Pons (tissue), 1 donor: ENCODE measurements around the gene UBE2C.

Experiments
- DNase-seq: peaks from one replicate; pipeline ENCODE4 v3.0.0-alpha.2; 2016; ENCODE audit warnings: low spot score

UBE2C gene

GRCh38 chr20:45833030-45833882 is 20.8 kb downstream of the UBE2C start, which contains the start of gene SNX21:
SNX21 (plus strand) TSS chr20:45833799; CDS start chr20:45833920, 121 bp downstream.
- DNase-seq, result peak; percentile 40

DNA sequence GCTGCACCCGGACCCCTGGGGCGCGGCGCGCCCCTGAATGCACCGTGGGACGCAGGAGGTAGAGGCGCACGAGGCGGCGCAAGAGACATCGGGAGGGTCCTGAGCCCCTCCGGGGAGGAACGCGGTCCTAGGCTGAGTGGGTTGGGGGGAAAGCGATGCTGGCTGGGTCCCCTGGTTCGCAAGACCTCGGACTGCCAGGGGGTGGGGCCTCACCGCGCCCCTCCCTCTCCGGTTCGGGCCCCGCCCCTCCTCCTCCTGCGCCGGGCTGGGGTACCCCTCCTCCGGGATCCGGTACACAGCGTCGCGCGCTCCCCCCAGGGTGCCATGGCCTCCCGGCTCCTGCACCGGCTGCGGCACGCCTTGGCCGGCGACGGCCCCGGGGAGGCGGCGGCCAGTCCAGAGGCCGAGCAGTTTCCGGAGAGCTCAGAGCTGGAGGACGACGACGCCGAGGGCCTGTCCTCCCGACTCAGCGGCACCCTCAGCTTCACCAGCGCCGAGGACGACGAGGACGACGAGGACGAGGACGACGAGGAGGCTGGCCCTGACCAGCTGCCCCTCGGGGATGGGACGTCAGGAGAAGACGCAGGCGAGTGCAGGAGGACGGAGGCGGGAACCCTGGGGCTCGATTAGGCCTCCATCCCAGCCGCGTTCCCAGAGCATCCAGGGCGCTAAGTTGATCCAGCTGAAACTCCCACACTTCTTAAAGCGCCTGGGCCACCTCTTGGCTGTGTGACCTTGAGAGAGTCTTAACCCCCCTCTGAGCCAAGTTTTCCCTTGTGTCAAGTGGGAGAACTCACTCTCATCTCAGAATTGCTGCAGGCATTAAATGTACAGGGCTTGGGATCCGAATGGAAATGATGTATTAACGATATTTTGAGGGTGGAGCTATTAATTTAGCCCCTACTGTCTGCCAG is 21.7 kb downstream of the UBE2C start:
- peak; percentile 45 for DNase-seq

- no peak for DNase-seq
Measured at GRCh38 chr20:45834797-45835161, 22.3 kb downstream of the UBE2C start.

- no peak for DNase-seq
Measured at GRCh38 chr20:45835329-45835765, 22.9 kb downstream of the UBE2C start.

DNA sequence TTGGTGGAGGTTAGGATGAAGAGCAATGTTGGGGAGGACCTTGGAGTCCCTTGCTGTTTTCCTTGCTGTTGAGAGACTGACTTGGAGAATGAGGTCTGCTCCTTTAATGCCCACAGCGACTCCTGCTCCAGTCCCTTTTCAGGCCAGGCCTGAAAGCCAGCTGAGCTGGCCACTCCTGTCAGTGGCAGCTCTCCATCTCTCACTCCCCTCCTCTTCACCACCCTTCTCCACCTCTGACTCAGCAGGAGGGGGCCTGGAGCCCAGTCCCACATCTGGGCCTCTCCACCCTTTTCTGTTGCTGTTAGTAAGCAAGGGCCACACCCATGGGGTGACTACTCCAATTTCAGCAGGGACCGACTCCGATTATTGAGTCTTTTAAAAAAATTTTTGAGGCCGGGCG is 23.4 kb downstream of the UBE2C start:
- DNase-seq, result no peak

- no peak for DNase-seq
Measured at GRCh38 chr20:45836841-45837240, 24.4 kb downstream of the UBE2C start.

- no peak for DNase-seq
Measured at GRCh38 chr20:45840700-45841198, 28.3 kb downstream of the UBE2C start.

DNA sequence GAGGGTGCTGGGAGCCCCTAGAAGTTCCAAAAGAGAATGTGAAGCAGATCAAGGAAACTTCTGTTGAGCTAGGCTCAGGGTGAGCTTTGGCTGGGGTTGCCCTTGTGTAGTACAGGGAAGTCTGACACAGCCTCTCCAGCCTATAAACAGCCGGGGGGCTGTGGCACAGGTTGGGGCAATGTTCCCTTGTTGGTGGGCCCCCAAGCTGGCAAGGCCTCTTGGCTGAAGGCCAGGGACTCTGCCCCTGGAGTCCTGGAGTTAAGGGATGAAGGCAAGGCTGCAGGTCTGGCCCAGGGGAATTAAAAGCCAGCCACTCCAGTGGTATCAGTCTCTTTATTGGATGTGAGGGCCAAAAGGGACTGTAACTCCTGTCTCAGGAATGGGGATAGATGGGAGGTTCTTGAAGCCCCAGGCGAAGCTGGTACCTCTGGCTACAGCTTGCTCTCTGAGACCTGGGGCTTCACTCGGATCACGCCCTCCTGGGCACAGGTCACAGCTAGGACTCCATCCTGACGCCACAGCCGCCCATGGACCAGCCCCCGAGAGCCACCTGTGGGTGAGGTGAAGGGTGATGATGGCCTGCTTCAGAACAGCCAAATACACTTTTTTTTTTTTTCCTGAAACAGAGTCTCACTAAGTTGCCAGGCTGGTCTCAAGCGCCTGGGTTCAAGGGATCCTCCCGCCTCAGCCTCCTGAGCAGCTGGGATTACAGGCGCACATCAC is 29.1 kb downstream of the UBE2C start:
- no peak for DNase-seq

DNA sequence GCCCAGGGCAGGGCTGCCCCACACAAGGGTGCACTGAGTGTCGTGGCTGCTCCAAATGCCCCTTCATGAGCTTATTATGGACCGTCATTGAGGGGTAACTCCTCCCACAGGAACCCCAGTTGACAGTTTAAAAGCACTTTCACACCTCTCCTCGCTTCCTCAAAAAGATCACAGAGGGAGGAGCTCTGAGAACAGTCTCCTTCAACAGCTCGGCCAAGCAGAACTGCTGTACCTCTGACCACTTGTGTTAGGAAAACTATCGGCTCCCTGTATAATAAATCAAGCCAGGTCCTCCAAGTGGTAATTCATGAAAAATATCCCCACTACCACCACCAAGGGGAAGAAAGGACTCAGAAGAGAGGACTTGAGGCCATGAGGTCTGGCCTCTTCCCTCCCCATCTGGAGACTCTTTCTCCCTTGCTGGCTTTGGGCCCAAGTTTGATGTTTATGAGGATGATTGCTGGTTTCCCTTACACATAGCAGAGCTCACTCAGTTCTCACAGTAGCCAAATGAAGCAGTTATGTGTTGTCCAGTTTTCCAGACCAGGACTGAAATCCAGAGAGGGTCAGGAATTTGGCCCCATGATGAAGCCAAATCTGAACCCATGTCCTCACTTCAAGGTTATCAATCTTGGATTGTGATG is 29.8 kb downstream of the UBE2C start:
- no peak for DNase-seq

GRCh38 chr20:45843506-45843905 is 31.1 kb downstream of the UBE2C start:
- no peak for DNase-seq

DNA sequence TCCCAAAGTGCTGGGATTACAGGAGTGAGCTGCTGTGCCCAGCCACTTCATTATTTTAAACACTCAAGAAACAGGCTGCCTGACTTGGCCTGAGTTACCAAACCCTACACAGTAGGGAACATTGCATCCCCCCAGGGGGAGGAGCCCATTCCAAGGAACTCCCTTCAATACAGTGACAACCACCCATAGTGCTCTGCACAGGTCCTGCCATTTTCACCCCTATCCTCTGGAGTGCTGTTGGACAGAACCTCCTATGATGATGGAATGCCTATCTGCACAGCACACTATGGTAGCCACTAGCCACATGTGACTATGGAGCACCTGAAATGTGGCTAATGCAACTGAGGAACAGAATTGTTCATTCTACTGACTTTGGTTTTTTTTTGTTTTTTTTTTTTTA is 33.0 kb downstream of the UBE2C start:
- no peak for DNase-seq

GRCh38 chr20:45848421-45848820 is 36.0 kb downstream of the UBE2C start:
- DNase-seq, result no peak

GRCh38 chr20:45848969-45849582 is 36.6 kb downstream of the UBE2C start:
- no peak for DNase-seq

- no peak for DNase-seq
Measured at GRCh38 chr20:45850238-45850637, 37.8 kb downstream of the UBE2C start.

DNA sequence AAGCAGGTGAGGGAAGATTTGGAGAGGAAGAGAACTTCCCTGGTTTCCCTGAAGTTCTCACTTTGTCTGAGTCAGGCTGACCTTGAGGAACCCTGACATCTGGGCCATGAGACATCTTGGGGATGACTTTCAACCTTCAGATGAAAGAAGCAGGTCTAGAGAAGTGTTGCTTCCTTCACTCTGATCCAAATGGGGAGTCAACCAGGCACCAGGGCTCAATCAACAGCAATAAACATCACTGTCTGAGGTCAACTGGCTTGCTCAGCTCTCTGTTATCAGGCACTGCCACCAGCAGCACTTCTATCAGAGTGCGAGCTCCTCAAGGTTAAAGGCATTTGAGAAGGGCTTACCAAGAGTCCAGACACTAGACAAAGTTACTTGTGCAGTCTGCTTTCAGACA is 38.5 kb downstream of the UBE2C start:
- DNase-seq, result no peak

- no peak for DNase-seq
Measured at GRCh38 chr20:45851501-45851900, 39.1 kb downstream of the UBE2C start.

GRCh38 chr20:45852326-45852725 is 39.9 kb downstream of the UBE2C start:
- DNase-seq, result no peak

- DNase-seq, result no peak
Measured at GRCh38 chr20:45853484-45853883, 41.0 kb downstream of the UBE2C start.

- peak; percentile 100 for DNase-seq
Measured at GRCh38 chr20:45857114-45857881, 44.9 kb downstream of the UBE2C start, which contains the start of the genes ACOT8 and ZSWIM3. ACOT8 (minus strand) TSS chr20:45857392; CDS start chr20:45857315, 77 bp downstream. ZSWIM3 (plus strand) TSS chr20:45857614; CDS start chr20:45857826, 212 bp downstream.

DNA sequence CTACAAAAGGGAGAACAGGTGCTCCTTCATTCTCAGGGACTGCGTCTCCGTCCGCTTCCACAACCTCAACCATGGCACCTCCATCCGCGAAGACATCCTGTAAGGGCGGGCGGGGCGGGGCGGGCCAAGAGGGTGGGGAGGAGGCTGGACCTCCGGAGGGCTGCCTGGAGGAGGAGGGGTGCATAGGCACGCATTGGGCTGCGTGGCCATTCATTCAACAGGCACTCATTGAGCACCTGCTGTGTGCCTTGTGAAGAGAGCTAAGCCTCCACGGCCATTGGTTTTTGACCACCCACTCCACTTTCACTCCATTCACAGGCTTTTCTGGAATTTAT is 45.4 kb downstream of the UBE2C start:
- DNase-seq, result no peak
